Kasumi-1 (cell line): Measurements from ENCODE around the gene MT1E.
"Not testable (repeated sequence)": the region's sequence is repeated elsewhere in the genome, so short reads cannot be mapped to it uniquely, and the experiment has no call there.

Experiments used
- DNase-seq, 2 experiments: peaks; one replicate each; lab custom pipeline; 2025; lab: John Stamatoyannopoulos, UW

Gene MT1E

DNA sequence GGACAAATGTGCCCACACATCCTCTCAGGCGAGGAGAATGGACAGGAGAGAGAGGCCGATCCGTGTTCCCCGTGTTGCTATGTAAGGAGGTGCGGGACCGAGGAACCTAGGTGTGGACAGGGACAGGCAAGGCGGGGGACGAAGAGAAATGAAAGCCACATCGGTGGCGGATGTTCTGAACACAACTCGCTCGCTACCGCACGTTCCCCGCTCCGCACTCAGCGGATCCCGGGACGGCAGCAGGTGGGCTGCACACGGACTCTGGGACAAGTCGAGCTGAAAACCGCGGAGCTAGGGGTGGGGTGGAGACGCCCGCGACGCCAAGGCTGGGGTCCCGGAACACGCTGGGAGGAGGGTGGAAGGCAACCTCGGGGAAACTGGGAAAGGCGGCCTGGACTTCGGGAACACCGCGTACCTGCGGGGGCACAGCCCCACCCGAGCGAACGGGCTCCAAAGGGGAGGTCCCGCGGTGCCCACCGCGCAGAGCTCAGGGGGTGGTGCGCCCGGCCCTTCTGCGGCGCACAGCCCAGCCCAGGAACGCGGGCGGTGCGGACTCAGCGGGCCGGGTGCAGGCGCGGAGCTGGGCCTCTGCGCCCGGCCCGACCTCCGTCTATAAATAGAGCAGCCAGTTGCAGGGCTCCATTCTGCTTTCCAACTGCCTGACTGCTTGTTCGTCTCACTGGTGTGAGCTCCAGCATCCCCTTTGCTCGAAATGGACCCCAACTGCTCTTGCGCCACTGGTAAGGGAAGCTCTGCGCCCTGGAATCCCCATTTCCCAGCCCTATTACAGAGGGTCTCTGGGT, at the start of gene MT1E:
Gene MT1E (plus strand): TSS at position 642 of the 803 bp plus-strand sequence. CDS start 71 bp downstream, at position 713.
- DNase-seq, result peak; percentile 32 to 37

DNA sequence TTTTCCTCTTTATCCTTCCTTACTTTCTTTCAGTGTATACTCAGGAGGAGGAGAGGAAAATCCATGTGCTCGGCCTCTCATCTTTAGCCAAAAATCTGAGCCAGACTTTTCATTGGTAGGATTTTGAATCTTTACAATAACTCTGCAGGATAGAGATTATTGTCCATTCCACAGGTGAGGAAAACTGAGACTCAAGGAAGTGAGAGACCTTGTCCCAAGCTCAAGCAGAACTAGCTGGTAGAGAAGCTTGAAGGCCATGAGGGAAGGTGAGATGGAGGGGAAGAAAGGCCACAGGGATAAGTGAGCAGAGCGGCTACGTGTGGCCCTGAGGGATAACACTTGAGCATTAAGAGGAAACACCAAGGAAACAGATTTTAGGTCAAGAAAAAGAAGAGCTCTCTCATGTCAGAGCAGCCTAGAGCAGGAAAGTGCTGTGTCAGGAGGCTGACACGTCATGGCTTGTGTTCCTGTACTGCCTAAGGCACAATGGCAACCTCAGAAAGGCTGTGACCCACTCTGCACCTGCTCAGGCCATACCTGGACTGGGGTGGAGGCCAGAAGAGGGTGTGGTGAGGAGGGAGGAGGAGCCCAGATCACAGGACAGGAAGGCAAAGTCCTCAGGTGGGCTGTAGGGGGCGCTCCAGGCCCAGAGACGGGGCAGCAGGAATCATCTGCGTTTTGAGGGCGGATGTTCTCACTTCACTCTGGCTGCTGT, 48.8 kb upstream of the MT1E start:
- peak; percentile 70 to 75 for DNase-seq

DNA sequence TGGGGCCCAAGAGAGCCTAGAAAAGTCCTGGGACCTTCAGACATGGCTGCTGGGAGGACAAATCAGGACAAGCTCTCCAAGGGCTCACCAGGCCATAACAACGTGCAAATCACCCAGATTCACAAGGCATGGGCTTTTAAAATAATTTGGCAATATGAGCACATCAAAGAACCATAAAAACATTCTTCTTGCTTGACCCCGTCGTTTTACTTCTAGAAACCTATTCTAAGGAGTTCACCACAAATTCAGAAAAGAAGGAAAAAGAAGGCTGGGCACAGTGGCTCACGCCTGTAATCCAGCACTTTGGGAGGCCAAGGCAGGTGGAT, 48.3 kb upstream of the MT1E start:
- DNase-seq, result no peak

DNA sequence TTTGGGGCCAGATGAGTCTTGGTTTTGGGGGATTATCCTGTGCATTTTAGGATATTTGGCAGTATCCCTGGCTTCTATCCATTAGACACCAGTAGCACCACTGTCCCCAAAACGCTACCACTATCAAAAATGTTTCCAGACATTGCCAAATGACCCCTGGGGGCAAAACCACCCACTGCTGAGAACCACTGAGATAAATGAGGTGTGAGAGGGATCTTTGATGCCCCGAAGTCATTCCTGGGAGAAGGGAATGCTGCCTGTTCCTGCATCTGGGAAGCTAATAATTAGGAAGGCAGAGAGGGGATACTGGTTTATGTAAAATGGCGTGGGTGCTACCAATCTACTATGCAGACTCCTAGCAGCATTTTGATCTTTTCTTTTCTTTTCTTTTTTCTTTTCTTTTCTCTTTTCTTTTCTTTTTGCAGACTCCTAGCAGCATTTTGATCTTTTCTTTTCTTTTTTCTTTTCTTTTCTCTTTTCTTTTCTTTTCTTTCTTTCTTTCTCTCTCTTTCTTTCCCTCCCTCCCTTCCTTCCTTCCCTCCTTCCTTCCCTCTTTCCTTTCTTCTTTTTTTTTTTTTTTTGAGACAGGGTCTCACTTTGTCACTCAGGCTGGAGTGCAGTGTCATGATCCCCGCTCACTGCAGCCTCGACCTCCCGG, 45.1 kb upstream of the MT1E start:
- no peak for DNase-seq

DNA sequence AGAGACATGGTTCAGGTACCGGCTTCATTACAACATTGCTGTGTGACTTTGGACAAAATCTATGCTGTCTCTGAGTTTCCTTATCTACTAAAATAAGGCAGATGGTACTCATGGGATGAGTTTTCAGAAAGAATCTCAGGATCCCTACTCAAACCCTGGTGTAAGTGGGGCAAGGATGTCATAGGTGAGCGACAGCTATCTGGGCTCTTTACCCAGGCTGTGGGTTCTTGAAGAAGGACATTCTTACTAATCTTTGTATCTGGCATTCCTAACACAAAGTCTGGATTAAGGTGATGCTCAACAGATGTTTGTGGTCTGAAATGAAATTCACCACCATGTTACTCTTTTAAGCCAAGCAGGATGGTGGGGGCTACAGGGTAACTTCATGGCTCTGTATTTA, 42.7 kb upstream of the MT1E start:
- not testable (repeated sequence) for DNase-seq

DNA sequence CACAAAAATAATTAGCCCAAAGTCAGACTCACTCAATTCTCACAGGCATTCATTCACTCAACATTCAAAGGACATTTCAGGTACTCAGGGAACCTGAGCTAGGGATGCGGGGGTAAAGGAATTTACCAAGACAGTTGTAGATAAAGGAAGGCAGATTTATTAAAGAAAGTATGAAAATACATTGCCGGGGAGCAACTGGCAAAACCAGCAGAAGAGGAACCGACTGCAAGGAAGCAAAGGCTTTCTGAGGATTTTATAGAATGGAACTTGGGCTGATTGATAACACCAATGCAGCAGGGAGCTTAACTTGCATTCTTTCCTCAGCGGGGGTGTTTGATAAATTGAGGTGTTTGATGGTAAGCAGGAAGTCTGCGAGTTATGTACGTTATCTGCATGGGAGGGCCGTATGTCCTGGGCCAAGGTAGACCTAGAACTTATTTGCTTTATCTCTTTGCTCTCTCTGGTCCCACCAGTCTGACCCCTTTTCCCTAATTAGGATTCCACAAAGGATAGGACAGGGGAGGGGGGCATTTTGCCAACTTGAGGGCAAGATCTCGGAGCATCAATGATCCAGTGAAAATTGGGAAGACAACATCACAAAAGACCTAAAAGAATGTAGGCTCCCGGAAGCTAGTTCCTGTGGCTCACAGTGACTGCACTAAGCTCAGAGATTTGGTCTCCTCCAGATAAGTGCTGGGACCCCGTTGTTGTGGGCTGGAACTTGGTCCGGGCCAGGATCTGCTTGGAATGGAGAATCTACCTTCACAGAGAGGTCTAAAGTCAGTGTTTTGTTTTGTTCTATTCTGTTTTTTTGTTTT, 42.0 kb upstream of the MT1E start:
- no peak for DNase-seq

DNA sequence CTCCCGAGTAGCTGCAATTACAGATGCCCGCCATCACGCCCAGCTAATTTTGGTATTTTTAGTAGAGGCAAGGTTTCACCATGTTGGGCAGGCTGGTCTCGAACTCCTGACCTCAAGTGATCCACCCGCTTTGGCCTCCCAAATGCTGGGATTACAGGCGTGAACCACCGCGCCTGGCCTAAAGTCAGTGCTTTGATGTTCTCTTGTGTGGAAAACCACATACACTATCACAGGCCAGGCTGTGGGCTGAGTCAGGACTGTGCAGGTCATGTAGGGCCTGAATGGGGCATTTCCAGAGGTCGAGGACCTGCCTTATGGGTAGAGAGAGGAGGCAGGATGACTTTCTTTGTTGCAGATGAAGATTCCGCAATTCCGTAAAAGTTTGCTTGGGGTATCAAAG, 41.3 kb upstream of the MT1E start:
- no peak for DNase-seq

DNA sequence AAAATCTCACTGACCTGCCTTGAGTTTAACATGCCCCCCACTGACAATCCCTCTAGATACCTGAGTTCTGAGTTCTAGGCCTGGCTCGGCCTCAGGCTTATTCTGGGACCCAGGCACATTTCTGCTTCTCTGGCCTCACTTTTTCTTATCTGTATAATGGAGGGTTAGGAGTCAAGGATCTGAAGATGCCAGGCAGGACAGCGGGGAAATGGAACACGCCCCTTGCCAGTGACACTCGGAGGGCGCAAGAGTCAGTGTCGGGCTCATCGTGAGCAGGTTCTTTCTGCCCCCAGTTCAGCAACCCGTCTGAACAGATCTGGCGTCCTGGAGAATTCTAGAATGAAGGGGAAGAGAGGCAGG, 36.8 kb upstream of the MT1E start:
- DNase-seq, result no peak

DNA sequence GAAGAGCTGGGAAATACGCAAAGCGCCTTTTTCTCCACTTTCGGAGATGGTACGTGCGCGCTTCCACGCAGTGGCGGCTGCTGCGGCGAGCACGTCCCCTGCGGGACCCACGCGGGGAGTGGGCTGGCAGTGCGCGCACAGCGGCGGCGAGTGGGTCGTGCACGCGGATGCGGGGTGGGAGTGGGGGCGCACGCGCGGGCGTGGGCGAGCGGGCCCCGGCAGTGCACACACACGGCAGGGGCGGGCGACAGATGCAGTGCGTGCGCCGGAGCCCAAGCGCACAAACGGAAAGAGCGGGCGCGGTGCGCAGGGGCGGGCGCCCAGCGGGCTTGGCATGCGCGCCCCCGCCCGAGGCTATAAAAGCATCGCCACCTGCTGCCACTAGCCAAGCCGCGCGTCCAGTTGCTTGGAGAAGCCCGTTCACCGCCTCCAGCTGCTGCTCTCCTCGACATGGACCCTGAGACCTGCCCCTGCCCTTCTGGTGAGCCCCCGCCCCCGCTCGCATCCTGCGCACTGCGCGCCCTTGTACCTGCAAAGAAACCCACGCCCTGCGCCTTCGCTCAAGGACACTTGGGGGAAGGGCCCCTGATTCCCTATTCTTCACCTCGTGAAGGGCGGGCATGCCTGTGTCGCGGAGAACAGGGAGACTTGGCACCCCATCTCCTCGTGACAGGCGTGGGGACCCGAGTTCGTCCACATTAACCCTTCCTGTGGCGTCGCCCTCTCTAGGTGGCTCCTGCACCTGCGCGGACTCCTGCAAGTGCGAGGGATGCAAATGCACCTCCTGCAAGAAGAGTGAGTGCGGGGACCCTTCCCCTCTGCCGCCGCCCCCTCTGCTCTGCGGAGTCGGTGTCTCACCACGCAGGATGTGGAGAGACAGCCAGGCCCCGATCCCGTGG, 36.2 kb upstream of the MT1E start, which contains the start of gene MT3:
Gene MT3 (plus strand): TSS at position 388 of the 899 bp plus-strand sequence. CDS start 63 bp downstream, at position 451.
- no peak for DNase-seq

DNA sequence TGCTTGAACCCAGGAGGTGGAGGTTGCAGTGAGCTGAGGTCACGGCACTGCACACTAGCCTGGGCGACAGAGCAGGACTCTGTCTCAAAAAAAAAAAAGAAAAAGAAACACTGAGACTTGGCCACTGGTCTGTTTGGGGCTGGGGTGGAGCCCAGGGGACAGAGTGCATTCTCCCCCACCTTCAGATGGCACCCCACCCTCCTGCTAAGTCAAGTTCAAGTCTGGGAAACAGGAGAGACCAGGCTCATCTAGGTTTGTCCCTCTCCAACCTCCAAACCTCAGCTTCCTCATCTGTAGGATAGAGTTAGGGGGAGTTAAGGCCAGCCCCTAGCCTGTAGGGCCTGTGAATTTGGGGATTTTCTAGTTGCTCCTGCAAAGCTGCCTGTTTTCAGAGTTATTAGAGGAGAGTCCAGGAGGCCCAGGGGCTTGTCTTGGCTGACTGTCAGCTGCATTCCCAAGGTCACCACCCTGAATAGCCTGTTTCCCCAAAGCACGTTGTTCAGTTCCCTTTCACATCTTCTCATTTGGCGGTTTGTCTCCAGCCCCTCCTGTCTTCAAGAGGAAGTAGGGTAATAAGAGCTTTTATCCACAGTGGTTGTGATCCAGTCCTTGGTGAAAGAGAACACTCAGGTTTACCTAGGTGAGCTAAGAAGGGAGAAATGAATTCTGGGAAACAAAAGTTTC, 34.1 kb upstream of the MT1E start:
- peak; percentile 78 to 89 for DNase-seq

DNA sequence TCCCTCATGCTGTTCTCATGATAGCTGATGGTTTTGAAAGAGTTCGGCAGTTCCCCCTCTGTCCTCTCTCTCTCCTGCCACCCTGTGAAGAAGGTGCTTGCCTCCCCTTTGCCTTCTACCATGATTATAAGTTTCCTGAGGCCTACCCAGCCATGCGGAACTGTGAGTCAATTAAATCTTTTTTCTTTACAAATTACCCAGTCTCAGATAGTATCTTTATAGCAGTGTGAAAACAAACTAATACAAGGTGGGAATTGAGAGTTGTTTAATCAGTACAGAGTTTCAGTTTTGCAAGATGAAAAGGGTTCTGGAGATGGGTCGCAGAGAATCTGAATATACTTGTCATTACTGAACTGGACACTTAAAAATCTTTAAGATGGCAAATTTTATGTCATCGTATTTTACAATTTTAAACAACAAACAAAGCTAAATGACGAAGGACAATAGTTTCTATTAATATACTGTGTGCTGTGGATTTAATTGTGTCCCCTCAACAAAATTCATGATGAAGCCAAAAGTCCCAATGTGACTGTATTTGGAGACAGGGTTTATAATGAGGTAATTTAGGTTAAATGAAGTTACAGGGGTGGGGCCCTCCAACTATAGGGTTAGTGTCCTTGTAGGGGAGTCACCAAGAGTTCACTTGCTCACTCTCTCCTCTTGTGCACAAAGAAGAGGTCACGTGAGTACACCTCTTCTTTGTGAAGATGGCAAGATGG, 31.8 kb upstream of the MT1E start:
- no peak for DNase-seq

DNA sequence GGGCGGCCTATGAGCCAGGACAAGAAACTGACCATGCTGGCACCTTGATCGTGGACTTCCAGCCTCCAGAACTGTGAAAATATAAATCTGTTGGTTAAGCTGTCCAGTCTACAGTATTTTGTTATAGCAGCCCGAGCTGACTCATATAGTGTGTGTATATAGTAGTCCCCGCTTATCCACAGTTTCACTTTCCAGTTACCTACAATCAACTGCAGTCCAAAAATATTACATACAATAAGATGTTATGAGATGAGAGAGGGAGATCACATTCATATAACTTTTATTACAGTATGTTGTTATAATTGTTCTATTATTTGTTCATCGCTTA, 31.3 kb upstream of the MT1E start:
- no peak for DNase-seq

DNA sequence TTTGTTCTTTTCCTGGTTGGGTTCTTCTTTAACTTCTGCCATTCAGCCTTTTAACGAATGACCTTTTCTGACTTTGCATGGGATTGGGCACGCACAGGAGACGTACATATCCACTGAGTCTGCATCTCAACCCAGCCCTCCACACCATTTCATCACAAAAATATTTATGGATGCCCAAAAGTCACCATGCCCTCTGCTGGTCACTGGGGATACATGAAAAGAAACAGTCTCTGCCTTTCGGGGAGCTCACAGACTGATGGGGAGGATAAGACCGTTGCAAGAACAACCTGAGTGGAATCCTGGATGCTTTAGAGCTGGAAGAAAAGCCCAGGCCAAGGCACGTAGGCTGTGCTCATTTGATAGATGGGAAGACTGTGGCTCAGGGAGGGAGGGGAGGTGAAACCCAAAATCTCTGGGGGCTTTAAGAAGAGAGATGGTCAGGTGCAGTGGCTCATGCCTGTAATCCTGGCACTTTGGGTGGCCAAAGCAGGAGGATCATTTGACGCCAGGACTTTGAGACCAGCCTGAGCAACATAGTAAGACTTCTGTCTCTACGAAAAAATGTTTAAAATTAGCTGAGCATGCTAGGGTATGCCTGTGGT, 25.1 kb upstream of the MT1E start:
- DNase-seq, result peak; percentile 61 to 76

DNA sequence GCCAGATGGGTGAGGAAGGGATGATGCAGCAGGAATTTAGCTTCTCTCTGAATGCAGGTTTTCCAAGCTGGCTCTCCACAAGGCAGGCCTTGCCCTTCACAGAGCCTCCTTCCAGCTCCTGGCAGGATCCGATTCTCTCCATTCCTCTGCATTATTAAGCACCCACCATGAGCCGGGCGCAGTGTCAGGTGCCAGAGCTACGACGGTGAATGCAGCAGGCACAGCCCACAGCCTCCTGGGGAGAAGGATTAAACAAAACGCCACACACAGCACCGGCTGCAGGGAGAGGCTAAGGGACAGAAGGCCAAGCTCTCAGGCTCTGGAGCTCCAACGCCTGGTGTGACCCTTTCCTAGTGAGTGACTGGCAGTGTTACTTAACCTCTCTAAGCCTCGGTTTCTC, 24.3 kb upstream of the MT1E start:
- DNase-seq, result no peak

DNA sequence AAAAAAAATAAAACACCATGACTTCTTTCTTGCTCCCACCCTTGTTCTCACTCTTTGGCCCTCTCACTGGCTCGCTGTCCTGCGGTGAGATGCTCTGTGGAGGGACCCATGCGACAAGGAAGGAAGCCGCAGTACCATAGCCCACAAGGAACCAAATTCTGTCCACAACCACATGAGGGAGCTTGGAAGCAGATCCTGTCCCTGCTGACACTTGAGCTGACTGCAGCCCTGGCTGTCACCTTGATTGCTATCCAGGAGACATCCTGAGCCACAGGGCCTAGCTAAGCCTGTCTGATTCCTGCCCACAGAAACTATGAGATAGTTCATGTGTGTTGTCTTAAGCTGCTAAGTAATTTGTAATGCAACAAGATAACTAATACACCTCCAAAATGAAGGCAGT, 22.0 kb upstream of the MT1E start:
- peak; percentile 52 to 63 for DNase-seq

DNA sequence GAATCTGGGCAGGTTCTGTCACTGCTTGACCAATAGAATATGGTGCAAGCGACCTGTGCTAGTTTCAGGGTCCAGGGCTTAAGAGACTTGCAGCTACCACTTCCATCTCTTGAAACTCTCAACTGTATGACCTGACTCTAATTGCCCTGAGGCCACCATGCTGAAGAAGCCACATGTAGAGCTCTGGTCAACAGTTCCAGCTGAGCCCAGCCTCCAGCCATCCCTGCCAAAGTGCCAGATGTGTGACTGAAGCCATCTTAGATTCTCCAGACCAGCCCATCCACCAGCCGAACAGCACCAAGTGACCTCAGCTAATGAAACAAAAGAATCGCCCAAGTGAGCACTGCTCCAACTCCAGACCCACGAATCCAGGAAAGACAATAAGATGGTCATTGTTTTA, 20.6 kb upstream of the MT1E start:
- no peak for DNase-seq

DNA sequence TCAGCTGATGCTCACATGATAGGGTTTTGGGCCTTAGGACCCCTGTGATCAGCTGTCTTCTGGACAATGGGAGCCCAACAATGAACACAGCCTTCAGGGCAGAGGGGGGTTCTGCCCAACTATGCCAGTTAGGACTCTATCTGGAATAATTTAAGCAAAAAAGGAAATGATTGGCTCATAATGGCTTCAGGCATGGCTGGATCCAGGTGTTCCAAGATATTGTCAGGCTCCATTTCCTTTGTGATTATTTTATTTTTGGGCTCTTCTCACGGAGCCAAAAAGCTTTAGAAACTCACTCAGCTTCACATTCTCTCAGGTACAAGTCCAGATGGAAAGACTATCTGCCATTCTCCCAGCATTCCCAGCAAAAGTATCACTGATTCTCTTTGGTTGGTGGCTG, 20.1 kb upstream of the MT1E start:
- no peak for DNase-seq

DNA sequence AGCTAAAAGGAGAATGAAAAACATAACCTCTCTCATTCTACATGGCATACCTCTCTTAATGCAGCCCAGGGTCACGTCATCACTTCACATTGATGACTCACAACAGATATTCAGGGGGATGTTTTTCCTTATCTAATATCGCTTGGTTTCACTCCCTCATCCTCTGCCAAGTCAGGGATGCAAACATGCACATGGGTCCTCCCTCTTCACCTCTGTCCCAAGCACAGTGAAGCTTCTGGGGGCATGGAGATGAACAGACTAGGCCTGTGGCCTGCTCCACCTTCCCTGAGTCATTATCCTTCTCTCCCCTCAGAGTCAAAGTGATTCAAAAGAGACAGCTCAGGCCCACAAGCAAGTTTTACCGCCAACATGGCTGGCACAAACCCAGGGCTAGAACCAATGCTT, 19.5 kb upstream of the MT1E start:
- DNase-seq, result no peak

DNA sequence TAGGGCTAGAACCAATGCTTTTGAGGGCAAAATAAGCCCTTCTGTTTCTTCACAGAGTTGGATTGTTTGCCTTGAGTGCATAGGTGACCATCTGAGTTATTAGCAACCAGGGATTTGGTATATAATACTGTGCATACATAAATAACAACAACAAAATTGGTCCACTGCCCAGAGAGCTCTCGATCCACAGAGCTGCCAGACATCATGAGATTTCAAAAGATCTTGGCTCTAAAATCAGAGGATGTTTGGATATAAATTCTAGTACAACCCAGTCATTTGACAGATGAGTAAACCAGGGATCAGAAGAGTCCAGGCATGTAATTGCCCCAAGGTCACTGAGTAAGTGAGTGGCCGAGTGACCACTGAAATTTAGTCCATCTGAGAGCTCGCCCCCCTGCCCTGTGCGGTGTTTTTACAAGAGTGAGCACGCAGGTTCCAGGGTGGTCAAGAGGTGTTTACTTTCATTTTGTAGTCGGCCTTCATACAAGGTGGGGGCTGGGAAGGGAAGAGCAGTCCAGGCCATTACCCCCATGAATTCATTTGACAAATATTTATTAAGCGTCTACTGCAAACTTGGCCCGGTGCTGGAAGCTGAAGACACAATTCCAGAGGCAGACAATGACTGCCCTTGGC, 19.0 kb upstream of the MT1E start:
- no peak for DNase-seq
